C4-2B (cell line): ENCODE measurements around the gene GABRB3.

Source experiments
- ZFX ChIP-seq: fragments of 450-650 bp; IDR thresholded peaks from 2 replicates; pipeline ENCODE4 v1.6.1; 2017
- TF ChIP-seq, protein P1 (sequence below): fragments of 450-650 bp; conservative IDR thresholded peaks from 2 replicates; pipeline ENCODE4 v1.5.1; 2017; ENCODE audit warnings: mild to moderate bottlenecking

GRCh38 chr15:26711445-26711844 lies 61.4 kb downstream of the GABRB3 start:
- TF ChIP-seq, protein P1, sequence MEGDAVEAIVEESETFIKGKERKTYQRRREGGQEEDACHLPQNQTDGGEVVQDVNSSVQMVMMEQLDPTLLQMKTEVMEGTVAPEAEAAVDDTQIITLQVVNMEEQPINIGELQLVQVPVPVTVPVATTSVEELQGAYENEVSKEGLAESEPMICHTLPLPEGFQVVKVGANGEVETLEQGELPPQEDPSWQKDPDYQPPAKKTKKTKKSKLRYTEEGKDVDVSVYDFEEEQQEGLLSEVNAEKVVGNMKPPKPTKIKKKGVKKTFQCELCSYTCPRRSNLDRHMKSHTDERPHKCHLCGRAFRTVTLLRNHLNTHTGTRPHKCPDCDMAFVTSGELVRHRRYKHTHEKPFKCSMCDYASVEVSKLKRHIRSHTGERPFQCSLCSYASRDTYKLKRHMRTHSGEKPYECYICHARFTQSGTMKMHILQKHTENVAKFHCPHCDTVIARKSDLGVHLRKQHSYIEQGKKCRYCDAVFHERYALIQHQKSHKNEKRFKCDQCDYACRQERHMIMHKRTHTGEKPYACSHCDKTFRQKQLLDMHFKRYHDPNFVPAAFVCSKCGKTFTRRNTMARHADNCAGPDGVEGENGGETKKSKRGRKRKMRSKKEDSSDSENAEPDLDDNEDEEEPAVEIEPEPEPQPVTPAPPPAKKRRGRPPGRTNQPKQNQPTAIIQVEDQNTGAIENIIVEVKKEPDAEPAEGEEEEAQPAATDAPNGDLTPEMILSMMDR: no peak
- no peak for TF ChIP-seq ZFX
